HUES64 (cell line): ENCODE results near the gene HSPA12A.

Source experiments
- H3K27ac ChIP-seq: 2 replicates; pipeline ENCODE4 v1.7.0; 2013; ENCODE audit warnings: low read depth, low read length, inconsistent platforms
- H3K27me3 ChIP-seq: 2 replicates; pipeline ENCODE4 v1.6.1; 2013; ENCODE audit warnings: mild to moderate bottlenecking, low read length; ENCODE audit not compliant: insufficient read depth
- H3K36me3 ChIP-seq: 2 replicates; pipeline ENCODE4 v1.6.1; 2013; ENCODE audit warnings: mild to moderate bottlenecking, low read length; ENCODE audit not compliant: insufficient read depth
- H3K4me1 ChIP-seq: 2 replicates; pipeline ENCODE4 v1.6.1; 2013; ENCODE audit warnings: mild to moderate bottlenecking, low read length, moderate library complexity; ENCODE audit not compliant: insufficient read depth
- H3K4me3 ChIP-seq: 2 replicates; pipeline ENCODE4 v1.5.1; 2013; ENCODE audit warnings: mild to moderate bottlenecking, low read length, moderate library complexity
- H3K9ac ChIP-seq: 2 replicates; pipeline ENCODE4 v1.6.1; 2013; ENCODE audit warnings: mild to moderate bottlenecking, low read depth, low read length
- H3K9me3 ChIP-seq: 2 replicates; pipeline ENCODE4 v1.6.1; 2013; ENCODE audit warnings: low read depth, low read length; ENCODE audit not compliant: insufficient read depth
- WGBS: fragments of 150-250, 120-280 bp; methylation state at CpG from one replicate; pipeline ENCODE4 v1.1.7; 2013; ENCODE audit warnings: missing lambda C conversion rate; 5-methylcytosine and 5-hydroxymethylcytosine counted together

The HSPA12A gene

GRCh38 chr10:116687633-116688032 is 54.7 kb downstream of the HSPA12A start:
- no peak overlapping the region for H3K27ac ChIP-seq
- H3K9me3 ChIP-seq, result no peaks in the 10 kb centered on the region
- no peaks in the 10 kb centered on the region for H3K36me3 ChIP-seq
- no peak overlapping the region for H3K9ac ChIP-seq
- 60% methylated on average over 5 of the region's 6 CpGs for WGBS
- H3K4me3 ChIP-seq, result no peak overlapping the region
- peaks cover 7% of the 10 kb centered on the region for H3K4me1 ChIP-seq
- H3K27me3 ChIP-seq, result no peaks in the 10 kb centered on the region

GRCh38 chr10:116686632-116687031 is 55.7 kb downstream of the HSPA12A start:
- Histone ChIP-seq H3K36me3 (no peaks in the 10 kb centered on the region), H3K9me3 (no peaks in the 10 kb centered on the region), H3K27ac (no peak overlapping the region), H3K4me3 (no peak overlapping the region), H3K27me3 (no peaks in the 10 kb centered on the region), H3K9ac (no peak overlapping the region), H3K4me1 (peaks cover 7% of the 10 kb centered on the region)
- WGBS, result 93% methylated on average over 3 of the region's 3 CpGs

- Histone ChIP-seq H3K4me1 (peaks cover 7% of the 10 kb centered on the region), H3K27ac (no peak overlapping the region), H3K27me3 (no peaks in the 10 kb centered on the region), H3K36me3 (no peaks in the 10 kb centered on the region), H3K4me3 (no peak overlapping the region), H3K9ac (no peak overlapping the region), H3K9me3 (no peaks in the 10 kb centered on the region)
- 97% methylated on average over 6 of the region's 6 CpGs for WGBS
These were observed 56.6 kb downstream of the HSPA12A start for GRCh38 chr10:116685807-116686206.

DNA sequence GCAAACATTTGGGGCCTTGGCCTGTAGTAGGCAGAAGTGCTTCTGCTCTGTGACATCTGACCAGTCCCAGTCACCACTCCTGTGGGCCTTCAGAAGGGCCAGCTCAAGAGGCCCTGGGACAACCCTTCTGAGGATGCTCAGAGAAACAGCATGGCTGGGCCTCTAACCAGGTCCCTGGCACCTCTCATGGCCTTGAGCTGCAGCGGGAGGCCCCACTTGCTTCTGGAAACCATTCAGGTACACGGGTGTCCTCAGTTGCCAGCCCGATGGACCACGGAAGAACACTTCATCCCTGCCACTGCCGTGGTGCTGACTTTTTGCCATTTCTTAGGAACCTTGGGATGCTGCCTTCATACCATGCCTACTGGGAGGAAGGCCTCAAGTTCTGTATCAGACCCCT is 57.6 kb downstream of the HSPA12A start:
- no peaks in the 10 kb centered on the region for H3K27me3 ChIP-seq
- H3K36me3 ChIP-seq, result no peaks in the 10 kb centered on the region
- 92% methylated on average over 5 of the region's 5 CpGs for WGBS

GRCh38 chr10:116683821-116684220 is 58.5 kb downstream of the HSPA12A start:
- Histone ChIP-seq H3K9ac (no peak overlapping the region; the same call in 1 of the 2 replicates), H3K4me1 (peaks cover 7% of the 10 kb centered on the region), H3K9me3 (no peaks in the 10 kb centered on the region), H3K36me3 (no peaks in the 10 kb centered on the region), H3K4me3 (no peak overlapping the region), H3K27ac (no peak overlapping the region), H3K27me3 (no peaks in the 10 kb centered on the region)
- WGBS, result 91% methylated on average over 11 of the region's 11 CpGs

More for the DNA sequence above, 57.6 kb downstream of the HSPA12A start:
- Histone ChIP-seq H3K4me3 (no peak overlapping the region), H3K9ac (no peak overlapping the region), H3K27ac (no peak overlapping the region), H3K9me3 (no peaks in the 10 kb centered on the region), H3K4me1 (peaks cover 7% of the 10 kb centered on the region)

DNA sequence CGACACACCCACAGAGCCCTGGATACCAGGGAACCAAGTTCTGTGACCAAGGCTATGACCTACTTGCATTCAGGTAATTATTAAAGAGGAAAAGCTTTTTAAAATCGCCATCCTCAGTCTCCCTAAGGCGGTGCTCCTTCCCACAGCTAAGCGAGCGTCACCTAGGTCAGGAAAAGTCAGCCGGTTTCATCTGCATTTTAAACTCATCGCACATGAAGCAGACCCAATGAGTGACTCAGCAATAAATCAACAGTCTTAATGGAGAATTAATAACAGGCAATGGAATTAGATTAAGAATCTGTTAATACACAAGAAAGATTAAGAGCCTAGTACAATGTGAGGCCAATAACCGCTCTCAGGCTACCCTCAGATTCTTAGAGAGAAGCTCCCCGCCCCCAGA is 59.2 kb downstream of the HSPA12A start:
- Histone ChIP-seq H3K27ac (no peak overlapping the region), H3K9ac (no peak overlapping the region), H3K27me3 (no peaks in the 10 kb centered on the region), H3K4me1 (peaks cover 2% of the 10 kb centered on the region; the same call in 1 of the 2 replicates), H3K9me3 (no peaks in the 10 kb centered on the region), H3K36me3 (no peaks in the 10 kb centered on the region), H3K4me3 (no peak overlapping the region)
- 98% methylated on average over 9 of the region's 9 CpGs for WGBS

DNA sequence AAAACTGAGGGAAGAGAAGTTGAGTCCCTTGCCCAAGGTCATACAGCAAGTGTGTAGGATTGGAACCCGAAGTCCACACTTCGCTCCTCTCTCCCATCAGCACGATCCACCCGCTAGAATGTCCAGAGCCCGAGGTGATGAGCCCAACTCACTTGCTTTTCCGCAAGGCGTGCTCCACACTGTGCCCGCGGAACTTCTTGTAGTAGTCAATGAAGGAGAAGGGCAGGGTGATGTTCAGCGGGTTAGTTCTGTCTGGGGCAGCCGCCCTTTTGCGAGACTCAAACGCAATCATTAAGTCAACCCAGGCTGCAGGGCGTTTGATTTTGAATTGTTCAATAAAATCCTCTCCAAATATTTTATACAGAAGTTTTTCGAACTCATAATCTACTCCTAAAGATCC is 63.0 kb downstream of the HSPA12A start:
- no peaks in the 10 kb centered on the region for H3K9me3 ChIP-seq
- no peak overlapping the region for H3K27ac ChIP-seq
- no peak overlapping the region for H3K4me3 ChIP-seq
- H3K4me1 ChIP-seq, result no peaks in the 10 kb centered on the region
- H3K27me3 ChIP-seq, result no peaks in the 10 kb centered on the region
- 97% methylated on average over 15 of the region's 15 CpGs for WGBS
- no peaks in the 10 kb centered on the region for H3K36me3 ChIP-seq
- H3K9ac ChIP-seq, result no peak overlapping the region

- Histone ChIP-seq H3K36me3 (no peaks in the 10 kb centered on the region), H3K9me3 (no peaks in the 10 kb centered on the region), H3K27me3 (no peaks in the 10 kb centered on the region), H3K27ac (no peak overlapping the region), H3K4me1 (peaks cover 3% of the 10 kb centered on the region), H3K4me3 (no peak overlapping the region), H3K9ac (no peak overlapping the region)
- WGBS, result 91% methylated on average over 8 of the region's 8 CpGs
These were observed 65.7 kb downstream of the HSPA12A start for GRCh38 chr10:116676633-116677032.

GRCh38 chr10:116676118-116676517 is 66.2 kb downstream of the HSPA12A start:
- Histone ChIP-seq H3K36me3 (no peaks in the 10 kb centered on the region), H3K27ac (no peak overlapping the region), H3K27me3 (no peaks in the 10 kb centered on the region), H3K4me1 (peaks cover 8% of the 10 kb centered on the region), H3K4me3 (no peak overlapping the region), H3K9ac (no peak overlapping the region), H3K9me3 (no peaks in the 10 kb centered on the region)
- 82% methylated on average over 11 of the region's 11 CpGs for WGBS

DNA sequence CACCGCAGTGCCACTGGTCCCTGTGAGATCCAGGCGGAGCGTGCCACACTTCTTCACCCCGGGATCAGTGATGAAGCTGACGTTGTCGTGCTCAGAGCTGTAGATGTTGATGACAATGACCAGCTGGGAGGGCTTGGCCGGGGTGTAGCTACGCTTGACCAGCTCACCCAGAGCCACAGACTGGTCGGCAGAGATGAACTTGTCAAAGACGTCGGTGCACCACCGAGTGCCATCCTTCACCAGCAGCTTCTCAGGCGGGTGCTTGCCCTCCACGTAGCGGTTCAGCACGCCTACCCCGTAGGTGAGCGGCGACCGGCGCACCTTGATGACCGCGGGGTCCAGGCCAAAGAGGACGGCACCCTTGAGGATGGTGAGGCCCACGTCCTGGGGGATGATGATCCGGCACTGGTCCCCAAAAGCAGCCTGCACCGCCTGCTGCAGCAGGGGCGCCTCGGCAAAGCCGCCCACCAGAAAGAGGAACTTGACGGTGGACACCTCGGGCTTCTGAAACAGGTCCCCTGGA is 67.4 kb downstream of the HSPA12A start:
- Histone ChIP-seq H3K4me1 (peaks cover 16% of the 10 kb centered on the region), H3K4me3 (no peak overlapping the region), H3K9me3 (no peaks in the 10 kb centered on the region), H3K9ac (no peak overlapping the region), H3K27me3 (no peaks in the 10 kb centered on the region), H3K27ac (no peak overlapping the region), H3K36me3 (no peaks in the 10 kb centered on the region)
- 95% methylated on average over 32 of the region's 32 CpGs for WGBS

DNA sequence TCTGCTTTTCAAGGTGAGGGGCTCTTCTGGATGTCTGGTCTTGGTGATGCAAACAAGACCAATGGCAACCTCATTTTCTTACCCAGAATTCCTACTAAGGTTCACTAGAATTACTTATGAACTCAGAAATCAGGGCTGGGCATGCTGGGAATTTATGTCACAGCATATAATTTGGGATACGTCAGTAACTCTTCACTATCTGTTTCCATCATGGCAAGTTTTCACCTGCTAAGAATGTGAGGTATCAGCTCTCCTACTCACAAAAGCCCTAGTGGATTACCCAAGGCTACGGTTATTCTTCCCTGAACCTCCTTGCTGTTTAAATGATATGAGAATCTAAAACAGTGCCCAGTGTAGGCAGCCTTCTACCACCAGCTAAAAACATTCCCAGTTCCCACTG is 68.5 kb downstream of the HSPA12A start:
- 100% methylated on average over 2 of the region's 2 CpGs for WGBS
- Histone ChIP-seq H3K9me3 (no peaks in the 10 kb centered on the region), H3K9ac (no peak overlapping the region), H3K36me3 (no peaks in the 10 kb centered on the region), H3K4me3 (no peak overlapping the region), H3K27ac (no peak overlapping the region), H3K4me1 (peaks cover 22% of the 10 kb centered on the region), H3K27me3 (no peaks in the 10 kb centered on the region)

DNA sequence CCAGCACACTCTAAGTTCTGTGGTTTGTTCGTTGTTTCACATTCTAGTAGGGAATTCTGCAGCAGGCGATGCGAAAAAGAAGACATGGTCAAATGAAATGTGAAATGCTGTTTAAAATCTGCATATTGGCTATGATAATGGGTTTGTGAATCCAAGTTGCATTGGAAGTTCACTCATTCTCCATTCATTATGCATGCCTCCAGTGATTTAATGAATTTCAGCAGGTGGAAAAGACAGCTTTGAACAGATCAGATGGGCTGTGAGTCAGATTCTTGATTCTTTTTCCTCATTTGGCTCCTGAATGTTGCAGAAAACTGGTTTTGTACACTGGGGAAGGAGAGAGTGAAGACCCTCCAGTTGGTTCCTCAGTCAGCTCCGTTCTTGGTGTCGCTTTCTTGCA is 69.5 kb downstream of the HSPA12A start:
- Histone ChIP-seq H3K4me1 (peaks cover 22% of the 10 kb centered on the region), H3K9ac (no peak overlapping the region), H3K4me3 (no peak overlapping the region), H3K36me3 (peaks cover 3% of the 10 kb centered on the region), H3K27ac (no peak overlapping the region), H3K9me3 (no peaks in the 10 kb centered on the region), H3K27me3 (no peaks in the 10 kb centered on the region)
- WGBS, result 92% methylated on average over 5 of the region's 5 CpGs
